GM13976 (cell line): ENCODE measurements around the gene USP22.
A peak's percentile ranks its signal among the peaks of the same experiment; 100 is the strongest.
"Not testable (repeated sequence)": the region's sequence is repeated elsewhere in the genome, so short reads cannot be mapped to it uniquely, and the experiment has no call there.

Experiments
- DNase-seq: peaks from one replicate; pipeline ENCODE4 v3.0.0; 2012; ENCODE audit warnings: low spot score
- in situ Hi-C: fragments of 300-500 bp; cut with MboI; formaldehyde crosslinking; loops from one replicate; pipeline ENCODE4 v1.12.0; 2022; ENCODE audit warnings: low sequenced_read_pairs, mixed read lengths, inconsistent platforms; ENCODE audit not compliant: unreplicated experiment
- TF ChIP-seq, protein P1 (sequence below): IDR thresholded peaks from 2 replicates; pipeline ENCODE4 v1.5.1; 2012; ENCODE audit warnings: borderline replicate concordance, mild to moderate bottlenecking; ENCODE audit not compliant: insufficient read depth; ENCODE audit errors: extremely low read depth, missing control alignments, control extremely low read depth

Gene USP22

DNA sequence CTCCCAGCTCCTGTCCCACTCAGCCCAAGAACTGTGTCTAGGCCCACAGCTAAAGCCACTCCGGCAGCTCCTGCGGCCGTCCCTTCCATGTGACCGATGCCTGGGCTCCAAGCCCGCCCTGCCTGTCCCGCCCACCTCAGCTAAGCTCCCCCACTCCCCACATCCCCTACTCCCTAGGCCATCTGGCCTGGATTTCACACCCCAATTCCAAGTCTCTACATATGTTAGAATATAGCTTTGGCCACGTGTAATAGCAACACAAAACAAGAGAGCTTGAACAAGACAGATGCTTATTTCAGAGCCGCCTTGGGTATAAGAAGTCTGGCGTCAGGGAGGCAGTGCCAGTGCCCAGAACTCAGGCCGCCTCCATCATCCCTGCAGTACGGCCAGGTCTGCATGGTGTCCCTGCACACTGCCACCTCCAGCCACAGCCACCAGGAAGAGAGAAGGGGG is 30.0 kb upstream of the USP22 start:
- no peak for DNase-seq
- in situ Hi-C loops: no loop called here
- TF ChIP-seq, protein P1, sequence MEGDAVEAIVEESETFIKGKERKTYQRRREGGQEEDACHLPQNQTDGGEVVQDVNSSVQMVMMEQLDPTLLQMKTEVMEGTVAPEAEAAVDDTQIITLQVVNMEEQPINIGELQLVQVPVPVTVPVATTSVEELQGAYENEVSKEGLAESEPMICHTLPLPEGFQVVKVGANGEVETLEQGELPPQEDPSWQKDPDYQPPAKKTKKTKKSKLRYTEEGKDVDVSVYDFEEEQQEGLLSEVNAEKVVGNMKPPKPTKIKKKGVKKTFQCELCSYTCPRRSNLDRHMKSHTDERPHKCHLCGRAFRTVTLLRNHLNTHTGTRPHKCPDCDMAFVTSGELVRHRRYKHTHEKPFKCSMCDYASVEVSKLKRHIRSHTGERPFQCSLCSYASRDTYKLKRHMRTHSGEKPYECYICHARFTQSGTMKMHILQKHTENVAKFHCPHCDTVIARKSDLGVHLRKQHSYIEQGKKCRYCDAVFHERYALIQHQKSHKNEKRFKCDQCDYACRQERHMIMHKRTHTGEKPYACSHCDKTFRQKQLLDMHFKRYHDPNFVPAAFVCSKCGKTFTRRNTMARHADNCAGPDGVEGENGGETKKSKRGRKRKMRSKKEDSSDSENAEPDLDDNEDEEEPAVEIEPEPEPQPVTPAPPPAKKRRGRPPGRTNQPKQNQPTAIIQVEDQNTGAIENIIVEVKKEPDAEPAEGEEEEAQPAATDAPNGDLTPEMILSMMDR: no peak

DNA sequence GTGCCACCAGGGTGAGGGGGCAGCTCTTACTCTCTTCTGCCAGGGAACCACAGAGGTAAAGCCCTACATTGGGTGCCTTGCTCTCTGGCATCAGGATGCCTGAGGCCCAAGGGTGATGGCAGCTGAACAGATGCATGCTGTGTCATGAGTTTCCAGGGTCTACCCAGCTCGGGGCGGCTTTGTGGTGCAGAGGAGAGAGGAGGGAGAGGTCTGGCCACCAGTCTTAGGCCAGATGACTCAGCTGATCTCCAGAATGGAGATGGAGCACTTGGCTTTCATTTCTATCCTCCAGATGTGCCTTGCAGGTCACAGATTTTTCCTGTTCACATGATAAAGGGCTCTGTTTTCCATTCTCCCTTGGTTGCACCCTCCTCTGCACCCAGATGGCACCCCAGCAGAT is 23.6 kb upstream of the USP22 start:
- in situ Hi-C loops: no loop called here
- DNase-seq: no peak
- TF ChIP-seq, protein P1: no peak

DNA sequence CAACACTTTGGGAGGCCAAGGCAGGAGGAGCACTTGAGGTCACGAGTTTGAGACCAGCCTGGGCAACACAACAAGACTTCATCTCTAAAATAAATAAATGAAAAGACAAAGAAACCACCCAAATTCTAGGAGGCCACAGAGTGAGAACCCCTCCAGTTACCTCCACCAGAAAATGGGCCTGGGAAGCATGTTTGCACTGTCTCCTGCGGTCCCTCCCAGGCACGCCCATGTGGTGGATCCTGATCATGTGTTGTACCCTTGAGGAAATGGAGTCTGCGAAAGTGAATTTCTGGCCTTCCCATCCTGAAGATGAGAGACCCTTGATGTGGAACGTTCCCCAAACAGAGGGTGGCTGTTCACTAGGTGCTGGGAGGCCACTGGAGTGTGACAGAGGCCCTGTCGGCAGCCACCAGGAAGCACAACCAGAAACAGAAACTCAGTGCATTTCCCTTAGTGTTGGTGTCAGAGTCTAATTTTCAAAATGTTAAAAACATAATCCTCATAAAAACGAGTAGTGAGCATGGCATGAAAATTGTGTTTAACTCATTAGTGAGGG is 19.2 kb upstream of the USP22 start:
- in situ Hi-C loops: no loop called here
- TF ChIP-seq, protein P1: no peak
- peak; percentile 61 for DNase-seq

- in situ Hi-C loops: no loop called here
- TF ChIP-seq, protein P1: no peak
- peak; percentile 10 for DNase-seq
Measured at GRCh38 chr17:21061158-21061835, 18.5 kb upstream of the USP22 start.

DNA sequence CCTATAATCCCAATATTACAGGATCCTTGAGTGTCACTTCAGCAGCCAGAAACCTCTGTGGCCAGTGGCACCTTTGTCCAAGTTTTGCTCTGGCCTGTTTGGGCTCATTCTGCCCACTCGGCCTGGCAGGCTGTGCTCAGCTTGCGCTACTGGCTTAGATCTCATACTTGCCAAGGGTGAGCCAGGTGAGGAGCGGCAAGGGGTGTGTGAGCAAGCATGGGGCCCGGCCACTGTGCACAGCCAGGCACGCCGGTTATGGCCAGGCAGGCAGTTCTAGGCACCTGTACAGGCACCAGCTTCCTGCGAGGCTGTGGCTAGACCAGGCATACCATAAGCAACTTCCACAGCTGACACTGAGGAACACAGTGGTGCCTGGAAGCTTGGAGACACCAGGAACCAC is 16.9 kb upstream of the USP22 start:
- DNase-seq: no peak
- TF ChIP-seq, protein P1: no peak
- in situ Hi-C loops: no loop called here

DNA sequence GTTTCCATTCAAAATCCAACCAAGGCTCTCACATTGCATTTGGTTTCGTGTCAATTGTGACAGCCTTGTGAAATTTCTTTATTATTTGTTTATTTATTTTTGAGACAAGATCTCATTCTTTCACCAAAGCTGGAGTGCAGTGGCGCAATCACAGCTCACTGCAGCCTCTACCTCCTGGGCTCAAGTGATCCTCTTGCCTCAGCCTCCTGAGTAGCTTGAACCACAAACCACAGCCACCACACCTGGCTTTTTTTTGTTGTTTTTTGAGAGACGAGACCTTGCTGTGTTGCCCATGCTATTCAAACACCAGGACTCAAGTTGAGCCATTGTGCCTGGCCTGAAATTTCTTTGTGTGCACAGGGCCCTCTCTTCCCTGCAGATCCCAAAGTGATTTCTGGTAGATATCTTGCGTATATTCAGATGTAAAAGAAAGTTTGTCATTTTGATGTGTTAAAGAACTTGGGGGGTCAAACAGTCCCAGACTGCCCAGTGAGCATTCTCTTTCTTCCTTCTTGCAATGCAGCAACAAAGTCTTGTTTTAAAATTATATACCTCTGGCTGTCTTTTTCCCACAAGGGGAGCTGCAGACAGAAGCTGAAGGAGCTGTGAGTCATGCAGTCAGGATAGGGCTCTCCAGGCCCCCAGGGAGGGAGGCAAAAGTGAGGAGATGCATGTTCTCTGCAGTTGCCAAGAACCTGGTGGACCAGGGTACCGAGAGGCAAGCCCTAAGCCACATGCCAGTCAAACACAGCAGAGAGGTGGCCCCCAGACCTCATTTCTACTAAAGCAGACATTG is 15.5 kb upstream of the USP22 start:
- no peak for DNase-seq
- in situ Hi-C loops: no loop called here
- TF ChIP-seq, protein P1: no peak

DNA sequence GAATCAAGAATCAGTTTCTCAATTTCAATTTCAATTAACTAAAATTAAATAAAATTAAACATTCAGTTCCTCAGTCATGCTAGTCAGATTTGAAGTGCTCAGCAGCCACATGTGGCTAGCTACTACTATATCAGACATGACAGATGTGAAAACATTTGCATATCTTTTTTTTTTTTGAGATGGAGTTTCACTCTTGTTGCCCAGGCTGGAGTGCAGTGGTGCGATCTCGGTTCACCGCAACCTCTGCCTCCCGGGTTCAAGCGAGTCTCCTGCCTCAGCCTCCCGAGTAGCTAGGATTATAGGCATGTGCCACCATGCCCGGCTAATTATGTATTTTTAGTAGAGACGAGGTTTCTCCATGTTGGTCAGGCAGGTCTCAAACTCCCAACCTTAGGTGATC is 10.2 kb upstream of the USP22 start:
- in situ Hi-C loops, DNase-seq: not testable (repeated sequence)
